Stimulated activated CD4-positive, alpha-beta T cell treated with anti-CD3 and anti-CD28 coated beads, Interleukin-12 subunit alpha, Interleukin-12 subunit beta, amount 100 ng/mL, for 24 hours (primary cell): ENCODE measurements around the gene GSTM5.
"Not testable (repeated sequence)": the region's sequence is repeated elsewhere in the genome, so short reads cannot be mapped to it uniquely, and the experiment has no call there.

Experiments
- DNase-seq, 2 experiments: peaks; one replicate each; pipeline ENCODE4 v3.0.0-alpha.2; 2020; ENCODE audit warnings: low read depth in 2 of 2

GSTM5 gene

DNA sequence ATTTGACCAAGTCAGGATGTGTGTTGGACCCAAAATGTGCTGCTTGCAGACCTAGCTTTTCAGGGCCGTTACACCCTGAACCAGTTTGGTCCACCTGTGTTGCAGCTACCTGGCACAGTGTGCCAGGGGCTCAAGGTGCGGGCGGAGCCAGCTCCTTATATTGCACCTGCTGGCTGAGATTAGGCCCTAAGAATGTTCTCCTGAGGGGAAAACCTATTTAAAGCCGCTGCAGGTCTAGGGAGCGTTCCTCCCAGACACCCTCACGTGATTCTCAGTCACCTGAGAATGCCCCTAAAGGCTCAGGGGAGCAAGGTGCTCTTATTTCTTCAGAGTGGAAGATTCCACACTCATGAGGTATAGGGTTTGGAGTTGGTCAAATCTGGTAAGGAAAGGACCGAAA lies 16.8 kb downstream of the GSTM5 start:
- no peak for DNase-seq

- no peak for DNase-seq
Observed at GRCh38 chr1:109730666-109731065, 18.6 kb downstream of the GSTM5 start.

- no peak for DNase-seq
Observed at GRCh38 chr1:109732390-109732881, 20.4 kb downstream of the GSTM5 start.

GRCh38 chr1:109733236-109733870 lies 21.3 kb downstream of the GSTM5 start:
- DNase-seq = no peak

- peak; percentile 63 to 77 for DNase-seq
Observed at GRCh38 chr1:109739738-109740614, 27.9 kb downstream of the GSTM5 start.

DNA sequence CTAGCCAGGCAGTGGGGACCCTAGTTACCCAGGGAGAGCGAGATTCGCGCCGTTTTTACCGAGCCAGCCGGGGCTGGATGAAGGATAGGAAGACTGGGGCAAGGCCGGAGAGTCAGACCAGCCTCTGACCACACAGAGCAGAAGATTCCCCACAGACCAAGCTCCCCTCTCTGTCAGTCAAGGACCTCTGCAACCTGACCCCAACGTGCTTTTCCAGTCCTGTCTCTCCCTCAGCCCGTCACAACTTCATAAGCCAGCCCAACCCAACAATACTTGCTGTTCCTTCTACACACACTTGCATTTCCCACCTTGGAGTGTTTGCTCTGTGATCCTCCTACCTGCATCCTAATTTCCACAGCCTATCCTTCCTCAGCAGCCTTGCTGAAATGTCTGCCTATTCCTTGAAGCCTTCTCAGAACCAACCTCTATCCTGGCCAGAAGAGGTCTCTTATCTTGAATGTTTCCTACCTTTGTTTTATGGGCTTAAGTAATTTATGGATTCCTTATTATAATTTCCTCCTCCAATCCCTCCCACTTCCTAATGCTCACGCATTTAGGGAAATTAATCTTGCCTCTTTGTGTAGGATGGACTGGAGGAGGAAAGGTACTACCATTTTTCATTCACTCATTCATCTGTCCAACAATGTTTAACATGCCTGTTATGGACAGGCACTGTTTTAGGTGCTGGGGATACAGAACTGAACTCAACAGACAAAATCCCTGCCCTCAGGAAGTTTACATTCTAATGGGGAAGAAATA lies 28.7 kb downstream of the GSTM5 start, which contains the start of gene GSTM3:
GSTM3 (minus strand) TSS at position 424 of the 759 bp plus-strand sequence. CDS start 751 bp downstream, outside the sequence.
- DNase-seq = no peak

- DNase-seq = not testable (repeated sequence)
Observed at GRCh38 chr1:109748311-109748710, 36.3 kb downstream of the GSTM5 start.

DNA sequence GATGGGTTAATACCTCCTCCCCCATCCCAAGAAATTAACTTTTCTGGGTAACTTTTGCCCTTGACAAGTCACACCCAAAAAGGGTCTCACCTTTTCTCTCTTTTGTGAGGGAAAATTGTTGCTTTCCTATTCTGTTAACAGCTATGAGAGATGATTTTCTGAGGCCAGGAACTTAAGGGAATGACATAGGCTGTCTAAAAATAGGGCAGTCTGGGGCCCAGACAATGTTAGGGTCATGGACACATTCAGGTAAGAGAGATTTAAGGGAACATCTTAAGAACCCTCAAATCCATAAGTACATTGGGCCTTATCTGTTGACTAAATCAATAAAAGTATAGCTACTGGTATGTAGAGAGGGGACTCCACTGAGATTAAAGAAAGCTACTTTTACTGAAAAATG lies 37.2 kb downstream of the GSTM5 start:
- DNase-seq = no peak

DNA sequence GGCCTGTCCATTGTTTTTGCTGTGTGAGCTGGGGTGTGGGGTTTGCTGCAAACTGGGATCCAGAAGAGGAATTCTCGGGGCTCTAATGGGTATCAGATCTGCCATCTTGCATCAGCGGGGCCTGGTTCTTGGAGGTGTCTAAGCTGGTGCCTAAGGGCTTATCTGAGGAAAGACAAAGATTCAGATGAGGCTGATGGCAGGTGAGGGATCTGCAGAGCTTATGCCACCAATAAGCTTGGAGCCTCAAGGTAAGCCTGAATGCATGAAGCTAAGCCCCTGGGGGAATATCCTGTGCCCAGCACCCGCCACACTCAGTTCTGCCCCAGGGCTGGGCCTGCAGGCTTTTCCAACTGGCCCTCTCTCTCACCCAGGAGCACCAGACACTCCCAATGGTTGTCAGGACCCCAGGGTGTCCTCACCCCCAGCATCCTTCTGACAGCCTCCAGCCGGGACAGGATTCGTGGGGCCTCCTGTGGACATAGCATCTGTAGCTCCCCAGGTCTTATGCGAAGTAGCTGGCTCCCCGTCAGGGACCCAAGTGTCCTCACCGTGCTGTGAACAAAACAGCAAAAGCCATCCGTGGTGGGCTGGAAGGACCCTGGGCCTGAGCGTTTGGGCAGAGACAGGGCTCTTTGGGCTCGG lies 38.3 kb downstream of the GSTM5 start:
- no peak for DNase-seq

GRCh38 chr1:109750920-109751319 lies 38.9 kb downstream of the GSTM5 start:
- no peak for DNase-seq

DNA sequence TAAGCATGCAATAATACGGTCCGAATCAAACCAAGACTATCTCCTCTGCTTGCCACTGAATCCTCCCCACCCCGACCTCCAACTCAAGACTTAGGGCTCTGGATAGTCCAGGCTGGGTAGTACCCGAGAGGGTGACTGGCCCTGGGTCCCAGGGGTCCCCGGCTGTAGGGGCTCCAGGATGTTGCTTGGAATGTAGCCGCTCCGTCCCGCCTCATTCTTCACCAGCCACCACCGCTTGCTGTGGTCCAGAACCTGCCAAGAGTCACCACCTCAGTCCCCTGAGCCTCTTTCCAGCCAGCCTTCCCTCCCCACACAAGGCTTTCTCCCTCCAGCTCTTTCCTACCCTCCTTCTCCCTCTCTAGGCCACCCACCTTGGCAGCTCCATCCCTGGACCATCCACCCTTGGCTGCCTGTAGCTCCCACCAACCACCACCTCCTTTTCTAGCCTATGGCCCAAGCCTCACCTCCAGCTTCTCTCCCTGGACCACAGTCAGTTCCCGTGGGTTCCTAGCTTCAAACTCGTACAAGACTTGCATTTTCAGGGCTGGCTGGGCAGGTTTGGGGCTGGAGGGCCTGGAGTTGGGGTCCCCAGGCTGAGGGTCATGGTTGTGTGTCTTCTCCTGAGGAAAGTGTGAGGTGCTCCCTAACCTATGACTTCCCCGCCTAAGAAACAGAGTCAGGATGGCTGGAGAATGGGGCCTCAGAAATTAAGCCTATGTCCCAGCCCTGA lies 39.6 kb downstream of the GSTM5 start:
- DNase-seq = no peak

GRCh38 chr1:109754738-109755137 lies 42.7 kb downstream of the GSTM5 start:
- DNase-seq = no peak

DNA sequence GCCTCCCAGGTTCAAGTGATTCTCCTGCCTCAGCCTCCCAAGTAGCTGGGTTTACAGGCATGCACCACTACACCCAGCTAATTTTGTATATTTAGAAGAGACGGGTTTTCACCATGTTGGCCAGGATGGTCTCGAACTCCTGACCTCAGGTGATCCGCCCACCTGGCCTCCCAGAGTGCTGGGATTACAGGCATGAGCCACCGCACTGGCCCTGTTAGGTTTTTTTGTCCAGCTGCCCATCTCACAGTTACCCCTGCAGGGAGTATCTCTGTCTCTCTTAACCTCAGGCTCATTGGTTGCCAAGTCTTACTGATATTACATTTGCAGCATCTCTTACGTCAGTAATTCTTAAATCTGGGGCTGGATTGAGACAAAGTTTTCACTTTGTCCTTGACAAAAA lies 44.3 kb downstream of the GSTM5 start:
- DNase-seq = not testable (repeated sequence)

DNA sequence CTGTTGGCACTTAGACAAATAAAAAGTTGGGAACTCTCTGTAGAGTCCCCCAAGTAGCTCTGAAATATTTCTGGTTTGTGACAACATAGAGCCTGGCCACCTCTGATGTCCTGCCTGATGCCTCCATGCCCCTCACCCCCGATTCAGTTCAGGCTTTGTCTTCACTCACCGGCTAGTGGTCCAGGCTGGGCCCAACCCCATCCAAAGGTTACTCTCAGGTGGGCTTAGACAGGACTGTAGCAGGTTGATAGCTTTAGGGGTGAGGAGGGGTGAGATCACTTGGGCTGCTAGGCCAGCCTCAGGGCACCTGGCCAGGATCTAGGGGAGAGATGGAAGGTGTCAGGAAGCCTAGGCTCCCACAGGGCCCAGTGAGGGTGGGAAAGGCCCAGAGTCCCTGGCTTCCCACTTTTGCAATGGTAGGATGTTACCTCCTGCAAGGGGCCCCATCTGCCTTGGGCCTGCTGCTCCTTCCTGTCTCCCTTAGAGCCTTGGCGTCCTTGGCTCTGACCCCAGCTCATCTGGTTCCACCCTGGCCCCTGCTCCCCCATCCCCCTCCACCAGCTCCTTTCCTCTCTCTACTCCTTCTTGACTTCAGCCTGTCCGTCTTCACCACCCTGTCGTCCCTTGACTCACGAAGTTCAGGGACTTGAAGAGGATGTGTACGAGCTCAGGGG lies 44.9 kb downstream of the GSTM5 start:
- DNase-seq = no peak

GRCh38 chr1:109757936-109758786 lies 46.1 kb downstream of the GSTM5 start:
- DNase-seq = no peak

DNA sequence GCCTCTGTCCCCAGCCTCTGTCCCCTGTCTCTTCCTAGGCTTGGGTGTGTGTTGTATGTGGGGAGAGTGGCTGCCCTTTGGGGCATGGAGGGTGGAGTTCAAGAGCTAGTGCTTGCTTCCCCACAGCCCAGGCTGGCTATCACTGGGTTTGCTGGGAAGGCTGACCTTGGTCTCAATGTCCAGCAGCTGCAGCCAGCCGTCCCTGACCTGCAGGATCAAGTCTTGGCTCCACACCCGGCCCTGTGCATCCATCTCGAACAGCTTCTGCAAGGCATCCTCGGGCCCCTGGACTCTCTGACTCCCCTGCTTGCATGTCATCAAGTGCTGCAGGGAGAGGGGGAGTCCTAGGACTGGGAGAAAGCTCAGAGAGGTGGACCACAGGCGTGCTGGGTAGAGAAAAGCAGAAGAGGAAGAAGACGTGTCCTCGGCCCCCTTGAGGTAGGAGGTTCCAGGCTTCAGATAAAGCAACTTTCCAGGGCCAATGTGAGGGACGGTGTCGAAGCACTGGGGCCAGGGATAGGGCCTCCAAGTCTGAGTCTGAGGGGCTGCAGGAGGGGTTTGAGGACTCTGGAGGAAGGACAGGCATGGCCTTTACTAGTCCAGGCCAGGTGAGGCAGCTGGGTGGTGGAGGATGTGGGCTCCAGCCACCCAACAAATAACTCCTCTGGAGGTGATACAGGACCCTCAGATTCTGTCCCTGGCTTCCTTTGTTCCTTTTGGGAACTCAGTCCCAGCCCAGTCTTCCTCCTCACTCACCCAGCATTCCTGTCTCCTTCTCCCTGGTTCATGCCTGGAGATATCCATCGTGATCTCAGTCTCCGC lies 47.7 kb downstream of the GSTM5 start:
- no peak for DNase-seq

GRCh38 chr1:109760581-109761226 lies 48.7 kb downstream of the GSTM5 start:
- DNase-seq = no peak
